ENCODE measurements around the gene HMX2. TPM values are rescaled to one million over a fixed set of nuclear protein-coding genes. Genes with fewer than 3 reads are reported as not detected.

The HMX2 gene
- total RNA-seq, 1 experiment from 2014 or later = 0.46 TPM

- H2AK5ac ChIP-seq (ENCODE audit: insufficient read length, low read length) = no peak overlapping the region
- H3K4me3 Mint-ChIP-seq = no peak overlapping the region
- no peak overlapping the region for H3T11ph ChIP-seq (ENCODE audit: low read length)
- no peaks in the 10 kb centered on the region for H3K23me2 ChIP-seq (ENCODE audit: insufficient read length, low read depth, low read length, poor library complexity, severe bottlenecking)
- no peaks in the 10 kb centered on the region for H3K79me2 ChIP-seq (ENCODE audit: insufficient read depth, low read length)
- no peak overlapping the region for H2BK15ac ChIP-seq (ENCODE audit: low read depth, low read length)
- H3K27ac Mint-ChIP-seq = no peak overlapping the region
- no peaks in the 10 kb centered on the region for H3K9me3 Mint-ChIP-seq
- no peak overlapping the region for H2BK120ac ChIP-seq (ENCODE audit: low read depth, low read length, poor library complexity, severe bottlenecking)
- H2BK12ac ChIP-seq (ENCODE audit: insufficient read length, low read depth, low read length) = no peak overlapping the region
- H3K56ac ChIP-seq (ENCODE audit: insufficient read length, low read depth, low read length) = no peak overlapping the region
- no peak overlapping the region for H2BK20ac ChIP-seq (ENCODE audit: low read depth, low read length, poor library complexity, severe bottlenecking)
- TF ChIP-seq, protein P1, sequence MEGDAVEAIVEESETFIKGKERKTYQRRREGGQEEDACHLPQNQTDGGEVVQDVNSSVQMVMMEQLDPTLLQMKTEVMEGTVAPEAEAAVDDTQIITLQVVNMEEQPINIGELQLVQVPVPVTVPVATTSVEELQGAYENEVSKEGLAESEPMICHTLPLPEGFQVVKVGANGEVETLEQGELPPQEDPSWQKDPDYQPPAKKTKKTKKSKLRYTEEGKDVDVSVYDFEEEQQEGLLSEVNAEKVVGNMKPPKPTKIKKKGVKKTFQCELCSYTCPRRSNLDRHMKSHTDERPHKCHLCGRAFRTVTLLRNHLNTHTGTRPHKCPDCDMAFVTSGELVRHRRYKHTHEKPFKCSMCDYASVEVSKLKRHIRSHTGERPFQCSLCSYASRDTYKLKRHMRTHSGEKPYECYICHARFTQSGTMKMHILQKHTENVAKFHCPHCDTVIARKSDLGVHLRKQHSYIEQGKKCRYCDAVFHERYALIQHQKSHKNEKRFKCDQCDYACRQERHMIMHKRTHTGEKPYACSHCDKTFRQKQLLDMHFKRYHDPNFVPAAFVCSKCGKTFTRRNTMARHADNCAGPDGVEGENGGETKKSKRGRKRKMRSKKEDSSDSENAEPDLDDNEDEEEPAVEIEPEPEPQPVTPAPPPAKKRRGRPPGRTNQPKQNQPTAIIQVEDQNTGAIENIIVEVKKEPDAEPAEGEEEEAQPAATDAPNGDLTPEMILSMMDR (conservative IDR thresholded peaks at IDR 0.05) = no peak
- no peaks in the 10 kb centered on the region; the same call in 1 of the 2 replicates for H3K4me1 ChIP-seq (ENCODE audit: insufficient read depth, low read length)
- no peak overlapping the region for H3K4ac ChIP-seq (ENCODE audit: low read depth, low read length)
- no peak overlapping the region for H3K14ac ChIP-seq (ENCODE audit: insufficient read depth, low read length)
- no peak overlapping the region for H3K18ac ChIP-seq (ENCODE audit: insufficient read length, low read depth, low read length)
- H4K8ac ChIP-seq (replicated peaks; ENCODE audit: insufficient read length, low read depth, low read length) = no peak overlapping the region
- H3K36me3 Mint-ChIP-seq (ENCODE audit: insufficient read depth in 1 of 3, low read depth in 3 of 3) = no peaks in the 10 kb centered on the region; a peak in 1 of 7 replicates
- no peaks in the 10 kb centered on the region for H3K9me3 ChIP-seq (ENCODE audit: control insufficient read depth, low read depth, low read length)
- H3K4me2 ChIP-seq (ENCODE audit: insufficient read depth, insufficient read length, low read length) = no peak overlapping the region
- no CpG with 5 or more reads among the region's 9 CpGs for WGBS (ENCODE audit: extremely low coverage, insufficient read length, low lambda C conversion rate)
- peak; percentile 33 for DNase-seq
- H3K9ac ChIP-seq (ENCODE audit: extremely low read depth, insufficient read length, low read length) = no peak overlapping the region
- peaks cover 21 to 22% of the 10 kb centered on the region in 2 experiments for H3K4me1 Mint-ChIP-seq
- H2AFZ ChIP-seq (ENCODE audit: low read length) = no peak overlapping the region
- H3K27me3 Mint-ChIP-seq (ENCODE audit: low read depth) = peaks cover 15% of the 10 kb centered on the region
- no peak overlapping the region for H4K5ac ChIP-seq (ENCODE audit: insufficient read length, low read depth, low read length)
- H3K23ac ChIP-seq (ENCODE audit: insufficient read length, low read depth, low read length) = no peak overlapping the region
- H4K91ac ChIP-seq (ENCODE audit: insufficient read length, low read depth, low read length) = no peak overlapping the region
- no peaks in the 10 kb centered on the region for H3K27me3 ChIP-seq (ENCODE audit: insufficient read depth, low read length)
- no peaks in the 10 kb centered on the region for H3K79me1 ChIP-seq (ENCODE audit: insufficient read depth, low read depth, low read length, poor library complexity, severe bottlenecking)
- peaks cover 2% of the 10 kb centered on the region for H4K20me1 ChIP-seq (ENCODE audit: control insufficient read depth, insufficient read depth, insufficient read length)
- no peak overlapping the region for H2BK5ac ChIP-seq (ENCODE audit: insufficient read length, low read length)
- H3K27ac ChIP-seq (ENCODE audit: insufficient read length, low read depth, low read length) = no peak overlapping the region
Observed at GRCh38 chr10:123101872-123102271, 46.1 kb upstream of the HMX2 start.
